Erythroblast (primary cell): ENCODE data around the gene KIF6.

Experiments
- GATA1 ChIP-seq: IDR thresholded peaks from 2 replicates; pipeline ENCODE4 v1.6.1; 2011; ENCODE audit warnings: low read depth, mild to moderate bottlenecking, control low read depth, low read length, moderate library complexity
- POLR2A ChIP-seq: IDR thresholded peaks from 2 replicates; pipeline ENCODE4 v1.6.1; 2011; ENCODE audit warnings: mild to moderate bottlenecking, low read length

DNA sequence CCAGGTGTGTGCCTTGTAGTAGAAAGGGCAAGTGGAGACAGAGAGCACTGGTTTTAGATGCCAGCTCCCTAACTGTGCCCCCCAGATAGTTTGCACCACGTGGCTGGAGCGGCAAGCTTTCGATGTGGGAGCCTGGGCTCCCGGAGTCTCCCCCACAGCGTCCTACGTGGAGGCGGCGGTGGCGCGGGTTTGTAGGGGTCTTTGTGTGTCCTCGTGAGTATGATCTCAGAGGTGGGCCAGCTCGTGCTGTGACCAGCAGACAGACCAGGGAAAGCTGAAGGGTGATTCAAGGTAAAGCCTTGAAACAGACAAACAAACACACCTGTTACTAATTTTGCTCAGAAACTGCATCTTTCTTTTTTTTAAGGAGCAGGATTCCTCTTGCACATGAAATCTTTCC lies 397.1 kb downstream of the KIF6 start:
- TF ChIP-seq POLR2A (no peak), GATA1 (no peak)
